Activated effector memory CD4-positive, alpha-beta T cell treated with anti-CD3 and anti-CD28 coated beads, Interleukin-2, amount 50 U/mL, for 16 hours (primary cell): ENCODE data around the gene LVRN.

Experiments used
- DNase-seq: peaks from one replicate; pipeline ENCODE4 v3.0.0-alpha.2; 2020

The LVRN gene

DNA sequence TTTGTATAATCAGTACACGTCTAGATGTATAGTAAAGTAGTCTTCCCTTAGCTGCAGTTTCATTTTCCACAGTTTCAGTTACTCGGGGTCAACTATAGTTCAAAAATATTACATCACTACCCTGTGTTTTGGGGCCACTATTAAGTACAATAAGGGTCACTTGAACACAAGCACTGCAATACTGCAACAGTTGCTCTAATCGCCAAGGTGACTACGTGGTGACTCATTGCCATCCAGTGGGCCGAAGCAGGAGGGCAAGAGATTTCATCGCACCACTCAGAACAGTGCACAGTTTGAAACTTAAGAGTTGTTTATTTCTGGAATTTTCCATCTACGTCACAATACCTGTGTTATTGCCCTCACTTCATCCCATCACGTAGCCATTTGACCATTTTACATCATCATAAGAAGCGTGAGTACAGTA is 69.8 kb downstream of the LVRN start, which contains the start of gene ARL14EPL:
ARL14EPL (plus strand) TSS at position 379 of the 424 bp plus-strand sequence. CDS start 18,994 bp downstream, outside the sequence.
- no peak for DNase-seq

DNA sequence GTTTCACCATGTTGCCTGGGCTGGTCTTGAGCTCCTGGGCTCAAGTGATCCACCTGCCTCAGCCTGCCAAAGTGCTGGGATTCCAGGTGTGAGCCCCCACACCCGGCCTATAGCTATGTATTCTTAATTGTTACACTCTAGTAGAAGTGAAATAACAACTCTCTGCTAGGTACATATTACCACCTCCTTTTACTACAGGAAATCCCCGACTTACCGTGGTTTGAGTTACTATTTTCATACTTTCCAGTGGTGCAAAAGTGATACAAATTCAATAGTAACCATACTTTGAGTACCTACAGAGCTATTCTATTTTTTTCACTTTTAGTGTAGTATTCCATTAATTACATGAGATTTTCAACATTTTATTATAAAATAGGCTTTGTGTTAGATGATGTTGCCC is 70.7 kb downstream of the LVRN start:
- no peak for DNase-seq

DNA sequence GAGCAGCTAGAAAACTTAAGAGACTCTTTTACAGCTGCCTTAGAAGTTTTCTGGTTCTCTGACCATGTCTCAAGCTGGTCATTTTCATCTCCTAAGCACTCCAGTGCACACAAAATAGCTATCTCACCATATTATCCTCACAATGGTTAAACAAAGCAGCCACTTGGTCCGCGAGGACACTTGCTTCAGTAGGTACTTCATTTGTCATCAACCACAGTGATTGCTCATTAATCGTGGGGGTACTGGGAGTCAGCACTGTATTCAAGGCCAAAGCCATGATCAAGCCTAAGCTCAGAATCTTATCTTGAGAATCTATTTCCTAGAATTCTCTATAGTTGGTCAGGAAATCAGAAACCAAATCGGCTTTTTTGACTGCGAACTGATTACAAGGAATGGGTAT is 72.8 kb downstream of the LVRN start:
- no peak for DNase-seq

DNA sequence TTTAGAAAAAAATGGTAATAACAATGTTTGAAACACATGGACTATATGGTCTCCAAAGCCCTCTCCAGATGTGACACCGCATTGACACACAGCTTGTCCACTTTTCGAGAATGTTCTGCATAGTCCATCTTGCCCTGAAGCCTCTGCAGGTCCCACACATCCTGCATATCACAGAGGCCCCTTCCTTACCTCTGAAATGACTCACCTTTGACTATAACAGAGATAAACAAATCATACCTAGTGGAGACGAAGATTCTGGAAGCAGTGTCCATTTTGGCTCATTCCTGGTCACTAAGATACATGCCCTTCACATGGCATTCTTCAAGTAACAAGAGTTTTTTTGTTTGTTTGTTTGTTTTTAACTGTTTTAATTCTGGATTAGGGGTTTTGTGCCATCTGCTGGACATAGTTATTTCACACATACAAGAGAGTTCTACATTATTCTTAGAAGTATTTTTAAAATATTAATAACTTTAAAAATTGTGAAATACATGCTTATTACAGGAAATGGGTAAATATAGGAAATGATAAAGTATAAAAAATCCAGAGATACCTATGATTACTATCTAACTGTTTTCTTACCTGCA is 75.1 kb downstream of the LVRN start:
- DNase-seq = no peak

DNA sequence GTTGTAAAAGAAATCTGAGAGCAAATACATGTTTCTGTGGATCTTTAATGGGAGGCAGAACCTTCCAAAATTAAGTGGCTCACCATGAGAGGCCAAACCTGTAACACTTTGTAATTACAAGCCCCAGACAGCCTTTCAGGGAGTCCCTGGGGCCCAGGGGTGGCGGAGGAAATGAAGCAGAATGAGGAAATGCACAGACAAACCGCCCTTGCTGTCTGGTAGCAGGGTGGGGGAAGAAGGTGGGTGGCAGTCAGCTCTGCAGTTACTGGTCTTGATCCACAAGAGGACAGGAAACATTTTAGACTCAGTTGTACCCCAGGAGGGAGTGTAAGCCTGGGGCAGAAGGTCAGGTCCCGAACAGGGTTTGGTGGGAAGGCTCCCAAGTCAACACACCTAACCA is 76.5 kb downstream of the LVRN start:
- DNase-seq = no peak

DNA sequence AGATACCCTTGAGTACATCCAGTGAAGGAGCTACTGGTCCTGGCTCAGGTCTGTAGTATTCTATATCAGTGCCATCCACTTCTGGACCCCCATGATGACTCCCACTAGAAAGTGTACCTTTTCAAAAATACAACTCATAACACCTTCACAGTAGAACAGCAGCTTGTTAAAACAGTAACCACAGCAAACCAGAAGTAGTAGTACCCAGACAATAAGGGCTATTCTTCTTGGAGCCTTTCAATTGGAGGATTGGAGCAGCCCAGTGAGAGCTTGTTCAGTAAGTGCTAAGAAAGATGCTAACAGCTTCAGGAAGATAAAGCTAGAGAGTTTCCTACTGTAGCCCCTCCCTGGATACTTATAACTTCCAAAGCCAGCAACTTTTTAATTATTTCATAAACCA is 80.1 kb downstream of the LVRN start:
- DNase-seq = no peak

DNA sequence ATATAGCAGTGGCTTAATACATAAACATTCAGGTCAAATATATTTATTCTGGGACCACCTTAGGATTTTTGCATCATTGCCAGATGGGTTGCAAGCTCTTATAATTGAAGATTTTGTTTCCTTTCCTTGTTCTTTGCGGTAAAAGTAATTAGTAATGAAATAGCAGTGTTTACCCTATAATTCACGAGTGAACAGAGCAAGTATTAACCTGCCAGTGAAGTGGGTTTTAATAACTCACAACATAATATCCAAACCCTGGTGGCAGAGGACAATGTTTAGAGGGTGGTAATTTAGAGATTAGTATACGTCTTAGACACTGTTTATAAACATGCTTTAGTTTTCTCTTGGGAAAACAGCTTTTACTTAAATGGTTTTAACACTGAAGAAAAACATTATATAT is 81.8 kb downstream of the LVRN start:
- DNase-seq = no peak

DNA sequence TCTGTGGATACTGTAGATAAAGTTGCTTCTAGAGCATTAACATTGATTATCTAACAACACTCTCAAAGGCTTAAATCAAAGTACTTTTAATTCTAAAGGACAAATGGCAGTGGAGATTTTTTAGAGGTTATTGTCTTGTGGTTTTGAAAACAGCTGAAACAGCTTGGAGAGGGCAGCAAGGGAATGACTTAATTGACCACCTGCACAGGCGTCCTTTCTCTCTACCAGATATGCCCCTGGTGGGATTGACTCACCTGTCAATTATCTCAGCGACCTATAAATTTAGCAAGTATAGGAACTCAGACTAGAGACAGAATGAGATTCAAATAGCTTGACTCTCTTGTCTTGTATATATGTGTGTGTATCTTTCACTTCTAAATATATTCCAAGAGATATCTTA is 83.5 kb downstream of the LVRN start:
- no peak for DNase-seq

DNA sequence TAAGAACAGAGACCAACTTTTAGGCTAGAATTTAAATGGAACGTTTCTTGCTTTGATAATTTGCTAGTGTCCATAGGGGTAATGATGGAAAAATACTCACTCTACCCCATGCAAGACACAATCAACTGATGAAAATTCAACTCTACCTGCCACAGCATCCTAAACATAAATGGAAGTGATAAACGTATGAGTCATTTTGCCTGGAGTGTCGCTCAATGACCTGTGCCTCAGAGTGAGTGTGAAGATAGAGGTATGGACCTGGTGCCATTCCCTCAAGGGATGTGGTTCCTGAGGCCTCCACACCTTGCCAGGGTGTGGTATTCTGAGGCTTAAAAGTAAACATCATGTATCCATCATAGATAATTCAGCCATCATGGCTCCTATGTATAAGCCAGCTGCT is 84.0 kb downstream of the LVRN start:
- DNase-seq = no peak

DNA sequence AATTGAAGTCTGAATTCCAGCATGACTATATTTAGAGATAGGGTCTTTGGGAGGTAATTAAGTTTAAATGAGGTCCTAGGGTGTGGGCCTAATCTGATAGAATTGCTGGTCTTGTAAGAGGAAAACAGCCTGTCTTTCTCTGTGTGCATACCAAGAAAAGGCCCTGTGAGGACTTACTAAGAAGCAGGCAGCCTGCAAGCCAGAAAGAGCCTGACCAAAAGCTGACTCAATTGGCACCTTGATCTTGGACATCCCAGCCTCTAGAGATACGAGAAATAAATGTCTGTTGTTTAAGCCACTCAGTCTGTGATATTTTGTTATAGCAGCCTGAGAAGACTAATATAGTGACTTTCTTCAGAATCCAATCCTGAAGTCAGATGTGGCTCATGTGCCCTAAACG is 84.5 kb downstream of the LVRN start:
- no peak for DNase-seq

DNA sequence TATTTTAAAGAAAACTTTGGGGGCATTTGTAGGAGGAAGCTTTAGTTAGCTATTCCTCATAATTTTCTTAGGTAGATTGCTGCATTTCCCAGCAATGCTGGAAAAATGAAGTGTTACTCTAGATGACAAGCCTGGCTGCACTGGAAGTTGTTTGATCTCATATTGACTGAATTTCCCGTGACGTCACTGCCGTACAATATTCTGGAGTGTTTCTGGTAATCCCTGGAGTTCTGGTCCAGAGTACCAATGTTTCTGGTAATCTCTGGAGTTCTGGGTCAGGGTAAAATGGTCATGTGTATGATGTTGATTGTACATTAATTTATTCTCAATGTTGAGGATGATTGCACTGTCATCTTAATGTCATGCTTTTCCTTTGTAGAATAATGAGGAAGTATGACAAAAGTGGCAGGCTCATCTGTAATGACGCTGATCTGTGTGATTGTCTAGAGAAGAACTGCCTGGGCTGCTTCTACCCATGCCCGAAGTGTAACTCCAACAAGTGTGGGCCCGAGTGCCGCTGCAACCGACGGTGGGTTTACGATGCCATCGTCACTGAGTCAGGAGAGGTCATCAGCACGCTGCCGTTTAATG is 96.2 kb downstream of the LVRN start:
- DNase-seq = no peak

DNA sequence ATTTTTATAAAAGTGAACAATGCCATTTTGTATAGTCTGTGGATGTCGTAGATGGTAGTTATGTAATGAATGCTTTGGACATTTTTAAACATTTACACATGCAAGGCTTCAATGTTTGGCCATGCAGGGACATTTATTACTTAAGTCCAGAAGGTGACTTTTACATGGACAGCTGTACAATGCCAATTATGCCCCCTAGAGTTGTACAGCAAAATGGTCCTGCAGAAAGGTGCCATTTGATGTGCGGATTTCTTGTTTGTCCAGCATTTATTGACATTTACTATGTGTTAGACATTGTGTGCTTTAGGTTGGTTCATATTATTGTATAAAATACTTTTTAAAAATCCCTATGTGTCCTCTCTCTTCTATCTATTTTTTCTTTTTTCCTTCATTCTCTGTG is 100.1 kb downstream of the LVRN start:
- no peak for DNase-seq

DNA sequence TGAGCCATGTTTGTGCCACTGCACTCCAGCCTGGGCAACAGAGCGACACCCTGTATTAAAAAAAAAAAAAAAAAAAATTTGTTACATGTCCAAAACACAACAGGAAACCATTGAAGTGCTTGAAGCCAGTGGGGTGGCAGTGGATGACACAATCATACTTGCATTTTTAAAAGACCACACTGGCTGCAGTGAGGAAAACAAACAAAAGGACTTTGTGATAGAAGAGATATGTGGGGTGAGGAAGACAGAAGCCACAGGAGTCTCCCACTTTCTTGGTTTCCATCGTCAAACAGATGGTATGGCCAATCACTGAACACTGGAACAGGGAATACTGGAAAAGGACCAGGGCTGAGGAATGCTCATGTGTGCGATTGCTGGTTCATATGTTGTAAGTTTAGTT is 101.7 kb downstream of the LVRN start:
- no peak for DNase-seq

DNA sequence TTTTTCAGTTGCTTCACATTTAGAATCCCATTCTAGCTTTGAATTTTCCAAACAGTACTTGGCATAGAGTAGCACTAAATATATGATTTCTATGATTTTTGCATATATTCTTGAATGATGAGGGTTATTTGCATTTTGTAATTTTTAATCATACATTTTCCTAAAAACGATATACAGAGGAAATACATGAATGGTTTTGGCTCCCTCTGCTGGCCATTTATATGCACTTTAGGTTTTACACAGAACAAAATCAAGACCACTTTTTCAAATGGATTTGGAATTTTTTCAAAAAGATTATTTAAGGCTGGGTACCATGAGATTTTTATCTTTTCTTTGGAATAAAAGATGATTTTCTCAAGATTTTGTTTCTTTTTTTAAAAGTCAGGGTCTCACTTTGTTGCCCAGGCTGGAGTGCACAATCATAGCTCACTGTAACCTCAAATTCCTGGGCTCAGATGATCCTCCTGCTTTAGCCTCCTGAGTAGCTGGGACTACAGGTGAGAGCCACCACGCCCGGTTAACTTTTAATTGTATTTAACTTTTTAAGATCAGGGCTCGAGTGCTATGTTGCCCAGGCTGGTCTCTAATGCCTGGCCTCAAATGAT is 105.9 kb downstream of the LVRN start:
- no peak for DNase-seq

DNA sequence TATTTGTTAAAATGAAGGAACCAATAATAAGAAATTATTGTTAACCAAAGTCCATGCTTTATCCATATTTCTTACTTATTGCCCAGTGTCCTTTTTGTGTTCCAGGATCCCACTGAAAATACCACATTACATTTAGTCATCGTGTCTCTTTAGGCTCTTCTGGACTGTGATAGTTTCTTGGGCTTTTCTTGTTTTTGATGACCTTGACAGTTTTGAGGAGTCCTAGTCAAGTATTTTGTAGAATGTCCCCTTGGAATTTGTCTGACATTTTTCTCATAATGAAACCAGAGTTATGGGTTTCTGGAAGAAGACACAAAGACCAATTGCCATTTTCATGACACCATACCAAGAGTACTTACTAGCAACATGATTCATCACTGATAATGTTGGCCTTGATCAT is 108.9 kb downstream of the LVRN start:
- DNase-seq = no peak

DNA sequence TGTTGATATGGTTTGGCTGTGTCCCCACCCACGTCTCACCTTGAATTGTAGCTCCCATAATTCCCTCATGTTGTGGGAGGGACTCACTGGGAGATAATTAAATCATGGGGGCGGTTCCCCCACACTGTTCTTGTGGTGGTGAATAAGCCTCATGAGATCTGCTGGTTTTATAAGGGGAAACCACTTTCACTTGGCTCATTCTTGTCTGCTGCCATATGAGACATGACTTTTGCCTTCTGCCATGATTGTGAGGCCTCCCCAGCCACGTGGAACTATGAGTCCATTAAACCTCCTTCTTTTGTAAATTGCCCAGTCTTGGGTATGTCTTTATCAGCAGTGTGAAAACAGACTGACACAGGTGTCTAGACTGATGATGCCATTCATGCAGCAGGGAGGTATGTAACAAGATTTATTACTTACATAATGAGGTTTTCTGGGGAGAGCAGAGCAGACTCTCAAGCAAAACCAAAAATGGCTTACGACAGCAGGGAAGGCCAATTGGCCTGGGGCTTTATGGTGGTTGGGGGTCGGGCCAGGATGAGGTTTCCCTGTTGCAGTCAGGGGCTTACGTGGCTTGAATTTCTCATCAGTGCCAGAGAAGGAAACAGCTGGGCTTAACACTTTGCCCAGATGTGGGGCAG is 113.0 kb downstream of the LVRN start:
- no peak for DNase-seq

DNA sequence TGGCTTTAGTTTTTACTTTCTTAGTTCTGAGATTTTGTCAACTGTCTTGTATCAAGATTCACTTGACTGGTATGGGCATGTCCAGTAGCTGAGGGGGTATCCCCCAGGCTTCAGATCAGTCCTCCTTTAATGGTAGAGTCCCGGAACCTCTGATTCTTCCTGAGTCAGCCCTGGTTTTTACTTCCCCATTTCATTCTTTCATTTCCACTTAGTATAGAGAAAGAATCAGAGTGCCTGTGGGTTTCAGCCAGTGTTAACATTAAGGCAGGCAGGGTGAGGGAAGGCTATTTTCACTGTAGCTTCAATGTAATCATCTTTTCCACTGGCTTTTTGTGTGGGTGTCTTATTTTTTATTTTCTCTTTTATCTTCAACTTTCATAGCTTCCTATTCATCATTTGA is 114.2 kb downstream of the LVRN start:
- DNase-seq = no peak
